ENCODE results near the gene EIF3L.

EIF3L gene

DNA sequence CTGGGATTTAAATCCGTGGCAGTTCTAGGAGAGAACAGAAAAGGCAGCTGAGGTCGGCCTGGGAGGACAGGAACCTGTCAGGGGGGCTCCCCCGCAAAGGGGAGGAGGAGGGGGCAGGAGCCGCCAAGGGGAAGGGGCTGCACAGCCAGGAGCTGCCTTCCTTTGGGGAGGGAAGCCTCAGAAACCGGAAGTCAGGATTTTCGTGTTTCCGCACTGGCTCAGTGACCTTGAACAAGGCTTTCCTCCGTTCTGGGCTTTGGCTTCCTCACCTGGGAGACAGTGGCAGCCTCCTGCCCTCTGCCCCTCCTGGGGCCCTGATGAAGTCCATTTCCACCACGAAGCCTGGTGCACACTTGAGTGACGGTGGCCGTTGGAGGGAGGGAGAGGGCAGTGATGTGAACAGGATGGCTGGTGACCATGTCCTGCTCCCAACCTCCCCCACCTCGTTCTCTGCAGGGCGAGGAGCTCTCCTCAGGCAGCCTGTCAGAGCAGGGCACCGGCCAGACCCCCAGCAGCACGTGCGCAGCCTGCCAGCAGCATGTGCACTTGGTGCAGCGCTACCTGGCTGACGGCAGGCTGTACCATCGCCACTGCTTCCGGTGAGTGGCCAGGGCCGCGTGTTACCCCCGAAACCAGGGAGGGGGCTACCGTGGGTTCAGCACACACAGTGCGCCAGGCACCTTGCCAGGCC, 69.5 kb downstream of the EIF3L start:
- DNase-seq (ENCODE audit: low read depth): no peak
- TF ChIP-seq, protein P1, sequence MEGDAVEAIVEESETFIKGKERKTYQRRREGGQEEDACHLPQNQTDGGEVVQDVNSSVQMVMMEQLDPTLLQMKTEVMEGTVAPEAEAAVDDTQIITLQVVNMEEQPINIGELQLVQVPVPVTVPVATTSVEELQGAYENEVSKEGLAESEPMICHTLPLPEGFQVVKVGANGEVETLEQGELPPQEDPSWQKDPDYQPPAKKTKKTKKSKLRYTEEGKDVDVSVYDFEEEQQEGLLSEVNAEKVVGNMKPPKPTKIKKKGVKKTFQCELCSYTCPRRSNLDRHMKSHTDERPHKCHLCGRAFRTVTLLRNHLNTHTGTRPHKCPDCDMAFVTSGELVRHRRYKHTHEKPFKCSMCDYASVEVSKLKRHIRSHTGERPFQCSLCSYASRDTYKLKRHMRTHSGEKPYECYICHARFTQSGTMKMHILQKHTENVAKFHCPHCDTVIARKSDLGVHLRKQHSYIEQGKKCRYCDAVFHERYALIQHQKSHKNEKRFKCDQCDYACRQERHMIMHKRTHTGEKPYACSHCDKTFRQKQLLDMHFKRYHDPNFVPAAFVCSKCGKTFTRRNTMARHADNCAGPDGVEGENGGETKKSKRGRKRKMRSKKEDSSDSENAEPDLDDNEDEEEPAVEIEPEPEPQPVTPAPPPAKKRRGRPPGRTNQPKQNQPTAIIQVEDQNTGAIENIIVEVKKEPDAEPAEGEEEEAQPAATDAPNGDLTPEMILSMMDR (conservative IDR thresholded peaks at IDR 0.05; ENCODE audit: control insufficient read depth, insufficient read depth, low read depth, low read length): no peak
- no peak overlapping the region for H3K4me3 ChIP-seq (ENCODE audit: control insufficient read depth, low read depth, low read length)

DNA sequence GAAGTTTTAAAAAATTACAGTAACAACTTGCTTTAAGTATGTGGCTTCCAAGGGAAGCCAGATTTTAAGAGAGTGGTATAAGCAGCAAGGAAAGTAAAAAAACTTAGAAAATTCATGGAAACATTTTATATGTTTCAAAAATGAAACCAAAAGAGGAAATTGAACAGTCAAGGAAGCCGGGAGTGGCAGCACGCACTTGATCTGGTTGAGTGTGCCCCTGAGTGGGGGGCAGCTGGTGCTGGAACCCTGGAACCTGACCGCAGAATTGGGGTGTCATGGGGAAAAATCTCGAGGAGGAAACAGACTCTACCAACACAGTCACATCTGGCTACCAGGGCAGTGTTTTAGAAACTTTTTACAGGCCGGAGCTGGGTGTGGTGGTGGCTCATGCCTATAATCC, 70.9 kb downstream of the EIF3L start:
- no peak overlapping the region for H3K4me3 ChIP-seq (ENCODE audit: control insufficient read depth, low read depth, low read length)
- no peak for DNase-seq (ENCODE audit: low read depth)
- TF ChIP-seq, protein P1 (conservative IDR thresholded peaks at IDR 0.05; ENCODE audit: control insufficient read depth, insufficient read depth, low read depth, low read length): no peak

DNA sequence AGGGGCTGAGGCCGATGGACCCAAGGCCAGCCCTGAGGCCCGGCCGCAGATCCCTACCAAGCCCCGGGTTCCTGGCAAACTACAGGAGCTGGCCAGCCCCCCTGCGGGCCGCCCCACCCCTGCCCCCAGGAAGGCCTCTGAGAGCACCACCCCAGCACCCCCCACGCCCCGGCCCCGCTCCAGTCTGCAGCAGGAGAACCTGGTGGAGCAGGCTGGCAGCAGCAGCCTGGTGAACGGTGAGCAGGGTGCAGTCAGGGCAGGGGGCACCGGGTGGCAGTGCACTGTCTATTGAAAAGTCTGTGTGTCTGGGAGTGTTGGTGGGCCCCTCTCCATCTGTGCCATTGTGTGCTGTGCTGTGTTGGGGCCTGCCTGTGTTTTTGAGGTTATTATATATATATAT, 73.0 kb downstream of the EIF3L start:
- TF ChIP-seq, protein P1 (conservative IDR thresholded peaks at IDR 0.05; ENCODE audit: control insufficient read depth, insufficient read depth, low read depth, low read length): no peak
- no peak overlapping the region for H3K4me3 ChIP-seq (ENCODE audit: control insufficient read depth, low read depth, low read length)
- DNase-seq (ENCODE audit: low read depth): no peak

DNA sequence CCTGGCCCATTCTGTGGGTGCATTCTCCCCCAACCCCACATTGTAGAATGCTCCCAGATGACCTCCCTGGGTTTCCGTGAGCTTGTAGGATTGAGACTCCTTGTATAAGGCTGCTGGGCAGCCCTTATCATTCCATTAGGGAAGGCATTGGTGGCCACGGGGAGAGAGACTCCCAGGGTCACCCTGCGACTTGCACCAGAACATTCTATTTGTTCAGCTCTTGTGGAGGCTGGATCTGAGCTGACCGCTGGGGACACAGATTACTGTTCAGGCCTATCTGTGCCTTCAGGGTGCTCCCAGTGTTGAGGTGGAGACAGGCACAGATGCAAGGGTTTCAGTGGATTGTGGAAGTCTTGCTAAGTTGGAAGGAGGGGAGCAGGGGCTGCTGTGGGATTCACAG, 74.7 kb downstream of the EIF3L start:
- TF ChIP-seq, protein P1 (conservative IDR thresholded peaks at IDR 0.05; ENCODE audit: control insufficient read depth, insufficient read depth, low read depth, low read length): no peak
- H3K4me3 ChIP-seq (ENCODE audit: control insufficient read depth, low read depth, low read length): no peak overlapping the region
- no peak for DNase-seq (ENCODE audit: low read depth)

DNA sequence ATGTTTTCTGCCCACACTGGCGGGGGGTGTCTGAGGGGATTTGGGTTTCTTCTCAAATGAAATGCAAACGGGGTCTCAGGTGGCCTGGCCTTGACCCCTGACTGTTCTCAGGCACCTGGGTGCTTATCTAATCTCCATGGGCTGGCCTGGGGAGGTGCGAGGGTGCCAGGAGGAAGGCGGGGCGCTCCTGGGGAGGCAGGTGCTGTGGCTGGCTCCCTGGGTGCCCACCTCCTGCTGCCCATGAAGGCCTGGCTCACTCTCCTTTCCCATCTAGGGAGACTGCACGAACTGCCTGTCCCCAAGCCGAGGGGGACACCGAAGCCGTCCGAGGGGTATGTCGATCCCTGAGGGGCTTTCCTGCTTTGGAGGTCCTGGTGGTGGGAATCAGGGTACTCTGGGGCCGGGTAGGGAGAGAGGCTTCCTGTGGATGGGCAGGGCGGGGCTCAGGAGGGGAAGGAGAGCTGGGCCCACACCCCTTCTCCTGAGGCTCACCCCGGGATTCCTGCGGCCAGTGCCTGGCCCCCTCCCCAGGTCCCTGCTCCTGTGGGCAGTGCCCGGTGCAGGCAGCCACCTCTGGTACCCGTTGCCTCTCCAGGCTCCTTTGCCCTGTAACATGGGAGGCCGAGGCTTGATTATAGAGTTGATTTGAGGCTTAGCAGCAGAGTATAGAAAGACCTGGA, 75.3 kb downstream of the EIF3L start:
- TF ChIP-seq, protein P1 (conservative IDR thresholded peaks at IDR 0.05; ENCODE audit: control insufficient read depth, insufficient read depth, low read depth, low read length): no peak
- no peak for DNase-seq (ENCODE audit: low read depth)
- no peak overlapping the region for H3K4me3 ChIP-seq (ENCODE audit: control insufficient read depth, low read depth, low read length)

DNA sequence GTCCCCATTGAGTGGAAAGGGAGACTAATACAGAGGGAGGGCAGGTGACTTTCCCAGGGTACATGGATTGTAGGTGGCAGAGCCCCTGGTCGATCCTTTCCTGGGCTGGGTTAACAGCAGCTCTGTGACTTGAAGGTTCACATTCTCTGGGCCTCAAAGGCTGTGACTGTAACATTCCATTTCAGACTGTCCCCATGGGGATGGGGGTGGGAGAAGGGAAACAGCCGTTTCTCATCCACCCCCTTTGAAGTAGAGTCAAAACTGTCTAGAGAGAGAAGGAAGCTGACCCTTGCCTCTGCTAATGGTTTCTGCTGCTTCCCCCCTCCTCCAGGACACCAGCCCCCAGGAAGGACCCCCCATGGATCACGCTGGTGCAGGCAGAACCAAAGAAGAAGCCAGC, 76.1 kb downstream of the EIF3L start:
- TF ChIP-seq, protein P1 (conservative IDR thresholded peaks at IDR 0.05; ENCODE audit: control insufficient read depth, insufficient read depth, low read depth, low read length): no peak
- no peak overlapping the region for H3K4me3 ChIP-seq (ENCODE audit: control insufficient read depth, low read depth, low read length)
- no peak for DNase-seq (ENCODE audit: low read depth)

Measured in fibroblast of mammary gland (primary cell).